Endothelial cell of umbilical vein (primary cell): Measurements from ENCODE around the gene ZMIZ1. TPM values are rescaled to one million over a fixed set of nuclear protein-coding genes. Genes with fewer than 3 reads are reported as not detected.

ENCODE experiments used
- BruUV-seq: library from RNA; stranded (reverse); fragments of 400-500 nt; replicated peaks from 2 replicates; lab custom pipeline; 2021; lab: Mats Ljungman, UMichigan
- CTCF ChIA-PET: fragments of 300-600, 350-600 bp; sonication (Branson Sonifier 250); formaldehyde crosslinking; loops from one replicate; lab custom pipeline; 2021; ENCODE audit warnings: antibody characterized with exemption, inconsistent platforms; lab: Charles Lee
- POLR2A ChIA-PET: fragments of 300-600, 350-600 bp; sonication (Branson Sonifier 250); formaldehyde crosslinking; loops from one replicate; lab custom pipeline; 2021; ENCODE audit warnings: antibody characterized with exemption, inconsistent platforms; lab: Charles Lee
- DNase-seq: peaks from one replicate; pipeline ENCODE4 v3.0.0-alpha.2; 2011; ENCODE audit warnings: low read depth, low spot score
- FAIRE-seq: peaks from 2 replicates; lab custom pipeline; 2011; peaks lifted over from hg19 to GRCh38; lab: Jason Lieb, UNC
- H2AFZ ChIP-seq: 2 replicates; pipeline ENCODE4 v1.6.0; 2012; ENCODE audit warnings: low read depth, low read length, control low read depth, inconsistent platforms
- H3K27ac ChIP-seq: 2 replicates; pipeline ENCODE4 v1.5.1; 2011; ENCODE audit warnings: low read depth, mild to moderate bottlenecking, control low read depth, low read length, moderate library complexity; ENCODE audit not compliant: insufficient read depth
- H3K27me3 ChIP-seq, 2 experiments: 2 replicates each; pipeline versions ENCODE4 v1.6.0 to v1.6.1; 2011; ENCODE audit warnings: low read length in 2 of 2, mixed read lengths in 1 of 2; ENCODE audit not compliant: control insufficient read depth in 2 of 2, insufficient read depth in 2 of 2
- H3K36me3 ChIP-seq, 2 experiments: 2 replicates in 1 of 2; 3 replicates in 1 of 2; pipeline ENCODE4 v1.5.1; 2011; ENCODE audit warnings: low read length in 2 of 2, mild to moderate bottlenecking in 1 of 2, moderate library complexity in 1 of 2; ENCODE audit not compliant: control insufficient read depth in 2 of 2, insufficient read depth in 2 of 2; ENCODE audit errors: extremely low read depth in 1 of 2
- H3K4me1 ChIP-seq: 3 replicates; pipeline ENCODE4 v1.5.1; 2011; ENCODE audit warnings: mild to moderate bottlenecking, low read length; ENCODE audit not compliant: control insufficient read depth, insufficient read depth; ENCODE audit errors: extremely low read depth
- H3K4me2 ChIP-seq: 2 replicates; pipeline ENCODE4 v1.6.1; 2011; ENCODE audit warnings: low read length, control low read depth, mixed read lengths; ENCODE audit not compliant: insufficient read depth
- H3K4me3 ChIP-seq, 3 experiments: fragments of 200-600 bp in 1 of 3; sonication (generic), shearing (Covaris generic) in 1 of 3; replicated peaks in 1 of 3; 2 replicates each; pipeline ENCODE4 v1.5.1; 2011 to 2016; ENCODE audit warnings: control low read depth in 3 of 3, low read length in 3 of 3, mild to moderate bottlenecking in 2 of 3, inconsistent platforms in 1 of 3, low read depth in 1 of 3, moderate library complexity in 1 of 3; ENCODE audit not compliant: insufficient read depth in 1 of 3
- H3K79me2 ChIP-seq: 2 replicates; pipeline ENCODE4 v1.6.0; 2012; ENCODE audit warnings: low read length, inconsistent platforms; ENCODE audit not compliant: control insufficient read depth, insufficient read depth
- H3K9ac ChIP-seq: replicated peaks from 2 replicates; pipeline ENCODE3; 2011; ENCODE audit warnings: low read length, control low read depth; ENCODE audit not compliant: insufficient read depth; ENCODE audit errors: extremely low read depth
- H3K9me1 ChIP-seq: replicated peaks from 3 replicates; pipeline ENCODE4 v1.6.0; 2011; ENCODE audit warnings: mild to moderate bottlenecking, low read length; ENCODE audit not compliant: control insufficient read depth, insufficient read depth; ENCODE audit errors: extremely low read depth
- H3K9me3 ChIP-seq: replicated peaks from 2 replicates; pipeline ENCODE4 v1.5.1; 2012; ENCODE audit warnings: low read length, inconsistent platforms; ENCODE audit not compliant: control insufficient read depth, insufficient read depth
- H4K20me1 ChIP-seq: replicated peaks from 2 replicates; pipeline ENCODE3; 2011; ENCODE audit warnings: mild to moderate bottlenecking, low read length; ENCODE audit not compliant: control insufficient read depth, insufficient read depth; ENCODE audit errors: extremely low read depth
- EZH2 ChIP-seq: IDR thresholded peaks from 2 replicates; pipeline ENCODE4 v1.6.1; 2012; ENCODE audit warnings: borderline replicate concordance, low read depth, mild to moderate bottlenecking, moderate library complexity, low read length, inconsistent platforms; ENCODE audit not compliant: severe bottlenecking
- FOS ChIP-seq: IDR thresholded peaks from 2 replicates; pipeline ENCODE4 v1.6.1; 2011; ENCODE audit warnings: mild to moderate bottlenecking, low read length, moderate library complexity, borderline replicate concordance; ENCODE audit not compliant: insufficient read depth
- GATA2 ChIP-seq: IDR thresholded peaks from 2 replicates; pipeline ENCODE4 v1.7.0; 2011; ENCODE audit warnings: low read depth, mild to moderate bottlenecking, moderate library complexity, mixed read lengths, low read length; ENCODE audit not compliant: insufficient read length, insufficient read depth
- JUN ChIP-seq: IDR thresholded peaks from 2 replicates; pipeline ENCODE4 v1.6.1; 2011; ENCODE audit warnings: borderline replicate concordance, low read depth; ENCODE audit not compliant: insufficient read length, insufficient read depth
- MAX ChIP-seq: IDR thresholded peaks from 2 replicates; pipeline ENCODE4 v1.6.1; 2011; ENCODE audit not compliant: insufficient read depth, insufficient read length
- MYC ChIP-seq: IDR thresholded peaks from one replicate; pipeline ENCODE4 v1.6.1; 2011; ENCODE audit warnings: mild to moderate bottlenecking, low read depth, low read length
- POLR2A ChIP-seq: IDR thresholded peaks from 2 replicates; pipeline ENCODE4 v1.6.1; 2012; ENCODE audit warnings: low read depth, mild to moderate bottlenecking, control low read depth, low read length
- POLR2AphosphoS5 ChIP-seq: IDR thresholded peaks from 2 replicates; pipeline ENCODE4 v1.6.1; 2012; ENCODE audit warnings: low read depth, mild to moderate bottlenecking, control low read depth, low read length, moderate library complexity; ENCODE audit not compliant: insufficient read depth
- dilution Hi-C: fragments of 300-500 bp; cut with MboI; formaldehyde crosslinking; loops from one replicate; pipeline ENCODE4 v1.15.0; 2019; ENCODE audit warnings: low sequenced_read_pairs; ENCODE audit not compliant: extremely low pct_ligation_motif_present
- intact Hi-C: fragments of 100-400 bp; cut with micrococcal nuclease; formaldehyde crosslinking; loops from one replicate; pipeline ENCODE4 v1.10.0; 2022
- polyA plus RNA-seq, 4 experiments: library from polyadenylated mRNA; depleted of rRNA in 3 of 4; stranded (reverse) in 3 of 4; unstranded in 1 of 4; fragments of >200 nt; gene quantifications; 2 replicates each; pipeline versions ENCODE4 v1.2.1 to v1.2.3, GENCODE V29; 2011 to 2012; ENCODE audit warnings: missing spikeins in 1 of 4
- total RNA-seq: library from RNA; stranded (reverse); gene quantifications from 2 replicates; pipeline ENCODE4 v1.2.3, GENCODE V29; 2021
- TF ChIP-seq, protein P1 (sequence below), 2 donors: IDR thresholded peaks; 1 replicate in 1 of 2; 2 replicates in 1 of 2; pipeline ENCODE4 v1.5.1; 2011; ENCODE audit warnings: low read length in 2 of 2, mild to moderate bottlenecking in 2 of 2, moderate library complexity in 2 of 2, control low read depth in 1 of 2, inconsistent platforms in 1 of 2, low read depth in 1 of 2; ENCODE audit not compliant: insufficient read depth in 1 of 2; ENCODE audit errors: extremely low read depth in 1 of 2

ZMIZ1 gene
- total and polyA plus RNA-seq, 2 donors (not counting 3 experiments of a cell fraction or from before 2014, with no cell fraction given) = 12.5 to 46.7 TPM

- H3K9ac ChIP-seq = no peak overlapping the region
Measured at GRCh38 chr10:79170993-79171392, 102.2 kb downstream of the ZMIZ1 start.

More at GRCh38 chr10:79170993-79171392, 102.2 kb downstream of the ZMIZ1 start:
- no peak for DNase-seq
- H3K4me3 ChIP-seq = no peak overlapping the region
- dilution Hi-C loops = loop anchor here (5.0 kb wide), 1 partner anchor 64 kb away; no protein-coding TSS in a partner anchor
- no peak overlapping the region for H2AFZ ChIP-seq
- no TSS peak for BruUV-seq
- peaks cover 8% of the 10 kb centered on the region for H3K4me1 ChIP-seq
- intact Hi-C loops = no loop called here
- no peaks in the 10 kb centered on the region for H3K79me2 ChIP-seq
- no peaks in the 10 kb centered on the region for H3K9me1 ChIP-seq
- H4K20me1 ChIP-seq = no peaks in the 10 kb centered on the region
- H3K9me3 ChIP-seq = no peaks in the 10 kb centered on the region
- ChIA-PET CTCF (interaction anchor here (2.2 kb wide), 1 partner anchor 11 kb away, joined by 8 read pairs; no protein-coding TSS in a partner anchor), POLR2A (no interaction called here)
- no peak for TF ChIP-seq JUN
- TF ChIP-seq GATA2 = no peak
- no peak for TF ChIP-seq MAX
- no peak for TF ChIP-seq POLR2AphosphoS5
- TF ChIP-seq FOS = no peak
- no peak for TF ChIP-seq EZH2
- no peak for TF ChIP-seq MYC
- TF ChIP-seq, protein P1, sequence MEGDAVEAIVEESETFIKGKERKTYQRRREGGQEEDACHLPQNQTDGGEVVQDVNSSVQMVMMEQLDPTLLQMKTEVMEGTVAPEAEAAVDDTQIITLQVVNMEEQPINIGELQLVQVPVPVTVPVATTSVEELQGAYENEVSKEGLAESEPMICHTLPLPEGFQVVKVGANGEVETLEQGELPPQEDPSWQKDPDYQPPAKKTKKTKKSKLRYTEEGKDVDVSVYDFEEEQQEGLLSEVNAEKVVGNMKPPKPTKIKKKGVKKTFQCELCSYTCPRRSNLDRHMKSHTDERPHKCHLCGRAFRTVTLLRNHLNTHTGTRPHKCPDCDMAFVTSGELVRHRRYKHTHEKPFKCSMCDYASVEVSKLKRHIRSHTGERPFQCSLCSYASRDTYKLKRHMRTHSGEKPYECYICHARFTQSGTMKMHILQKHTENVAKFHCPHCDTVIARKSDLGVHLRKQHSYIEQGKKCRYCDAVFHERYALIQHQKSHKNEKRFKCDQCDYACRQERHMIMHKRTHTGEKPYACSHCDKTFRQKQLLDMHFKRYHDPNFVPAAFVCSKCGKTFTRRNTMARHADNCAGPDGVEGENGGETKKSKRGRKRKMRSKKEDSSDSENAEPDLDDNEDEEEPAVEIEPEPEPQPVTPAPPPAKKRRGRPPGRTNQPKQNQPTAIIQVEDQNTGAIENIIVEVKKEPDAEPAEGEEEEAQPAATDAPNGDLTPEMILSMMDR (IDR thresholded peaks at IDR 0.05; ENCODE audit: extremely low read depth in 1 of 2, insufficient read depth in 1 of 2, low read depth in 1 of 2, low read length in 2 of 2) = no peak
- no peak for TF ChIP-seq POLR2A
- peaks cover 0 to 33% of the 10 kb centered on the region in 2 experiments for H3K36me3 ChIP-seq
- H3K4me2 ChIP-seq = no peak overlapping the region
- no peak overlapping the region for H3K27ac ChIP-seq
- FAIRE-seq = no peak
- H3K27me3 ChIP-seq = no peaks in the 10 kb centered on the region
